Psoas muscle (tissue), 8 donors: ENCODE data around the gene SUPT4H1. TPM values are rescaled to one million over a fixed set of nuclear protein-coding genes. Genes with fewer than 3 reads are reported as not detected.

Experiments
- ATAC-seq, 4 donors: fragments of 200-7000 bp; cut with Tn5 transposase; one replicate each; pipeline ENCODE4 v1.9.1; 2020; ENCODE audit warnings: moderate library complexity in 3 of 4, mild to moderate bottlenecking in 2 of 4
- DNase-seq, 2 donors: peaks; one replicate each; pipeline ENCODE4 v3.0.0-alpha.2; 2020
- H3K27ac ChIP-seq: fragments of 200-600 bp; one replicate; pipeline ENCODE4 v1.8.0; 2022
- H3K27me3 ChIP-seq, 3 donors: fragments of 200-600 bp in 1 of 3; one replicate each; pipeline versions ENCODE4 v1.6.1 to v1.8.0; 2013 to 2022; ENCODE audit warnings: low read length in 2 of 3, mild to moderate bottlenecking in 2 of 3, moderate library complexity in 1 of 3; ENCODE audit not compliant: insufficient read depth in 3 of 3
- H3K36me3 ChIP-seq, 2 donors: fragments of 200-600 bp in 1 of 2; one replicate each; pipeline versions ENCODE4 v1.6.1 to v1.8.0; 2013 to 2022; ENCODE audit warnings: low read depth in 1 of 2, mild to moderate bottlenecking in 1 of 2, moderate library complexity in 1 of 2; ENCODE audit not compliant: insufficient read depth in 1 of 2
- H3K4me1 ChIP-seq: fragments of 200-600 bp; one replicate; pipeline ENCODE4 v1.8.0; 2022
- H3K4me3 ChIP-seq: fragments of 200-600 bp; one replicate; pipeline ENCODE4 v1.8.0; 2022; ENCODE audit warnings: mild to moderate bottlenecking
- H3K9me3 ChIP-seq: fragments of 200-600 bp; one replicate; pipeline ENCODE4 v1.8.0; 2022
- WGBS, 3 donors: extraction: QIAGEN DNeasy Blood & Tissue Kit; methylation state at CpG; one replicate each; pipeline versions ENCODE4 v1.1.6 to v1.1.7; 2013; 5-methylcytosine and 5-hydroxymethylcytosine counted together
- intact Hi-C, 2 donors: fragments of 100-400 bp; cut with DNase I; formaldehyde crosslinking; loops; one replicate each; pipeline versions ENCODE4 v1.11.0 to v1.14.2; 2022
- polyA plus RNA-seq, 3 donors: library from polyadenylated mRNA; stranded (reverse); fragments of 200-250 nt; gene quantifications; one replicate each; pipeline ENCODE4 v1.2.3, GENCODE V29; 2013
- total RNA-seq, 4 donors: library from RNA; stranded (reverse); fragmentation: NEBNext Ultra II Directional in 2 of 4; extraction: Animal tissue kit (Norgen Biotek cat#: 25700) in 2 of 4; gene quantifications; one replicate each; pipeline versions ENCODE4 v1.2.1 to v1.2.4, GENCODE V29; 2021 to 2023
- TF ChIP-seq, protein P1 (sequence below): fragments of 200-600 bp; IDR thresholded peaks from one replicate; pipeline ENCODE4 v1.8.0; 2022; ENCODE audit warnings: antibody characterized with exemption
- donor health status: healthy with polysubstance abuse.
- donor health status: DM: no; HTN: no; CAD: no; lungs with moderate emphysema.
- donor health status: Bipolar disorder and iron deficiency.
- donor health status: healthy.
- donor health status: DM: yes; HTN: yes; CAD: no.
- donor health status: DM: no; HTN: no; CAD: no.
- donor health status: DM: no; HTN: no; CAD: no.
- donor health status: DM: yes; HTN: yes; CAD: no.

SUPT4H1 gene
- total and polyA plus RNA-seq, 7 donors, result 52.1 to 86.8 (median 58.2) TPM

DNA sequence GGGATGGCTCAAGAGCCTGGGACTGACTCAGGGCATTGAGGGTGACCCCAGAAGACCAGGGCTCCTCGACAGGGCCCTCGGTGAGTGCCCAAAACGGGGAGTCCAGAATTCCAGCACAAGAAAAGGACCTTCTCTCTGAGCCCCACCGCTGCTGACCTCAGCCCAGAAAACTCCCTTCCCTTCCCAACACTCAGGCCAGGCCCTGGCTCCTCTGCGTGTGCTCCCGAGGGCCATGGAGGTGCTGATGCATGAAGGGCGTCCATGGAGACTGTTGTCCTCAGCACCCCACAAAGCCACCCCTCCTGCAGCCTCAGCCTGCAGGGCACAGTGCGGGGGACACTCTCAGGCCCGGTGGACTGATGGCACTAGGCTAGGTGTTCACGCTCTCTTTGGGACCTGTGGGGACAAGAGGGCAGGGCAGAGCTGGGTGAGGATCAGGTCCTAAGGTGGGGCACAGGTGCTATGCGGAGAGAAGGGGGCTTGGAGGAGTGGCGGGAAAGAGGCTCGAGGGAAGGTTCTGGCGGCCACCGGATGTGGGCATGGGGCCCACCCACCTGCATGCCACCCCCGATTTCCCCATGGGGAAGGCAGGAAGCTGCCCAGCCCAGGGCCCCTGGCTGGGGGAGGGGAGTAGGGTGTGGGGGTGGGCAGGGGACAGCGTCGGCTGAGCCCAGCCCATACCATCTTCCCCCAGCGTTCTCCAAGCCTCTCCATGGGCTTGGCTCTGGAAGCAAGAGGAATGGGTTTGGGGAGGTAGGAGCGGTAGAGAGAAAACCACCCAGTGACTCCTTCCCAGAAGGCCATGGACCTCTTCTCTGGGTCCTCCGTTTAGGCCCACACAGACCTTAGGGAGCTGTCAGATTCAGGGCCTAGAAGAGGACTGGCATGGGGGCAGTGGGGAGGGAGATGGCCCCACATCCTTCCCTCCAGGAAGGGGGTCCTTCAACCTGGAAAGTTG, 18.9 kb downstream of the SUPT4H1 start:
- Histone ChIP-seq H3K27me3 (peaks cover 0 to 29% (median 2%) of the 10 kb centered on the region in 3 donors), H3K4me1 (no peaks in the 10 kb centered on the region), H3K27ac (no peak overlapping the region), H3K9me3 (no peaks in the 10 kb centered on the region), H3K4me3 (peak overlapping the region; percentile 22), H3K36me3 (no peaks in the 10 kb centered on the region)
- whole genome bisulfite sequencing, 3 donors, result 64 to 76% (median 72%) methylated on average over 19 to 21 of the region's 21 CpGs
- TF ChIP-seq, protein P1, sequence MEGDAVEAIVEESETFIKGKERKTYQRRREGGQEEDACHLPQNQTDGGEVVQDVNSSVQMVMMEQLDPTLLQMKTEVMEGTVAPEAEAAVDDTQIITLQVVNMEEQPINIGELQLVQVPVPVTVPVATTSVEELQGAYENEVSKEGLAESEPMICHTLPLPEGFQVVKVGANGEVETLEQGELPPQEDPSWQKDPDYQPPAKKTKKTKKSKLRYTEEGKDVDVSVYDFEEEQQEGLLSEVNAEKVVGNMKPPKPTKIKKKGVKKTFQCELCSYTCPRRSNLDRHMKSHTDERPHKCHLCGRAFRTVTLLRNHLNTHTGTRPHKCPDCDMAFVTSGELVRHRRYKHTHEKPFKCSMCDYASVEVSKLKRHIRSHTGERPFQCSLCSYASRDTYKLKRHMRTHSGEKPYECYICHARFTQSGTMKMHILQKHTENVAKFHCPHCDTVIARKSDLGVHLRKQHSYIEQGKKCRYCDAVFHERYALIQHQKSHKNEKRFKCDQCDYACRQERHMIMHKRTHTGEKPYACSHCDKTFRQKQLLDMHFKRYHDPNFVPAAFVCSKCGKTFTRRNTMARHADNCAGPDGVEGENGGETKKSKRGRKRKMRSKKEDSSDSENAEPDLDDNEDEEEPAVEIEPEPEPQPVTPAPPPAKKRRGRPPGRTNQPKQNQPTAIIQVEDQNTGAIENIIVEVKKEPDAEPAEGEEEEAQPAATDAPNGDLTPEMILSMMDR, result no peak
- intact Hi-C loops, result no loop called here
- DNase-seq (no peak), ATAC-seq (no peak)

DNA sequence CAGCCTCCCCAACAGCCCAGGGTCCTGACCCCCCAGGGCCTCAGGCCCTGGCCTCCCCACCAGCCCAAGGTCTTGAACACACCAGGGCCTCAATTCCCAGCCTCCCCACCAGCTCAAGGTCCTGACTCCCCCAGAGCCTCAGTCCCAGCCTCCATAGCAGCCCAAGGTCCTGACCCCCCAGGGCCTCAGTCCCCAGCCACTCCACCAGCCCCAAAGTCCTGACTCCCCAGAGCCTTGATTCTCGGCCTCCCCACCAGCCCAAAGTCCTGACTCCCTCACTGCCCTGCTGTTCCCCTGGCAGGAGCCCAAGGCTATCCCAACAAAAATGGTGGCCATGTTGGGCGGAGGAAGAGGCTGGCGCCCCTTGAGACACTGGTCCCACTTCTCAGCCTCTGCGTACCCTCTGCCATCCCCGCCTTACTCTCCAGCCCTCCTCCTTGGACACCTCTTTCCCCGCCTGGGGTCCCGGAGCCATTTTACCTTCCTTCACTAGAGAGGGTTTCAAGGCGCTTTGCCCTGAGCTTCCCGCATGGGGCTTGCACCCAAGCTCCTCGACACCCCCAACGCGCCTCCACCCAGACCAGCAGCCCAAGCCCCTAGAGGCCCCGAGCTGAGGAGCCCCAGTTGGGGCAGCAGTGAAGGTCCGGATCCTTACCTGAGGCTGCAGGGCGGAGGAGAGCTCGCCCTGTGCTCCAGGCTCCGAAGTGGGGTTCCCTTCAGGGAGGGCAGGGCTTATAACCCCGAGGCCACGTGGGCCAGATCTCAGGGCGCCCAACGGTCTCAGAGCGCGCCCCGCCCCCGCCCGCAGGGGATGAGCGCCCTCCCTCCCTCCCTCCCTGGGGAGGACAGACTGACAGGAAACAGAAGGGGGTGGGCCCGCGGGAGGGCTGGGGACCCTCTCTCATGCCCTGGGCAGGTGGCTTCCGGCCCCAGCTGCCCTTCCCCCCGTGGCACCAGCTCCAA, 19.9 kb downstream of the SUPT4H1 start:
- Histone ChIP-seq H3K9me3 (no peaks in the 10 kb centered on the region), H3K27ac (no peak overlapping the region), H3K4me3 (peak overlapping the region; percentile 52), H3K4me1 (no peaks in the 10 kb centered on the region), H3K36me3 (no peaks in the 10 kb centered on the region), H3K27me3 (peaks cover 0 to 24% (median 7%) of the 10 kb centered on the region in 3 donors)
- 74 to 79% (median 77%) methylated on average over 26 to 31 of the region's 31 CpGs for WGBS, 3 donors
- ATAC-seq (peak in 3 of 4 donors; percentile 35 to 48 (median 37)), DNase-seq (peak; percentile 65 to 84)
- TF ChIP-seq, protein P1, result no peak
- intact Hi-C loops, result no loop called here

- ATAC-seq, result no peak
- WGBS, 3 donors, result 73 to 78% (median 77%) methylated on average over 23 of the region's 23 CpGs
- no peak overlapping the region for H3K27ac ChIP-seq
- TF ChIP-seq, protein P1, result no peak
- H3K36me3 ChIP-seq, result no peaks in the 10 kb centered on the region
- DNase-seq, result no peak
- no peaks in the 10 kb centered on the region for H3K9me3 ChIP-seq
- H3K4me1 ChIP-seq, result no peaks in the 10 kb centered on the region
- peak overlapping the region; percentile 52 for H3K4me3 ChIP-seq
- peaks cover 0 to 24% (median 7%) of the 10 kb centered on the region in 3 donors for H3K27me3 ChIP-seq
- intact Hi-C loops, result no loop called here
These were observed 20.8 kb downstream of the SUPT4H1 start for GRCh38 chr17:58330997-58331814.

DNA sequence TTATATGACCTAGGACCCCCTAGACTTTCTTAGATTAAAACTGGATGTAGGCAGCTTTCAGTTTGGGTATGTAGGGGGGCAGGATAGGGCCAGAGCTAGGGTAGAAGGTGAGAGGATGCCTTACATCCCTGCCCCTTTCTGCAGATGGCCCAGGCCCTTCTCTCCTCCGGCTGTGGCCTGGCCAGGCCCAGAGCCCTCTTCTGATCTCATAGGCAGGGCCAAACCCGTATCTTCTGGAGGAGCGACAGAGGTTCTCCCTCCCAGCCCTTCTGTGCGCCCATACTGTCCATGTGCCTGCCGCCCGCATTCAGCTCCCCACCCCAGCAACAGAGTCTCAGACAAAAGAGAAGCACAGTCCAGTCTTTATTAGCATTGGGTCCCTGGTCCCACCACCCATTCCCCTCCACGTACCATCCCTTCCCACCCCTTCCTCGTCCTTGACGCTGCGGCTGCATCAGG, 21.4 kb downstream of the SUPT4H1 start:
- intact Hi-C loops, result no loop called here
- Histone ChIP-seq H3K27ac (no peak overlapping the region), H3K9me3 (no peaks in the 10 kb centered on the region), H3K27me3 (peaks cover 0 to 24% (median 7%) of the 10 kb centered on the region in 3 donors), H3K36me3 (no peaks in the 10 kb centered on the region), H3K4me1 (no peaks in the 10 kb centered on the region), H3K4me3 (peak overlapping the region; percentile 52)
- ATAC-seq (no peak), DNase-seq (no peak)
- TF ChIP-seq, protein P1, result no peak
- 73 to 85% (median 76%) methylated on average over 10 of the region's 10 CpGs for WGBS, 3 donors
